SK-N-MC (cell line): ENCODE measurements around the gene IL36G.

Source experiments
- EZH2 ChIP-seq: fragments of 200-600 bp; sonication (generic); IDR thresholded peaks from one replicate; pipeline ENCODE4 v1.6.1; 2017; ENCODE audit warnings: antibody characterized with exemption
- FOXP2 ChIP-seq: optimal IDR thresholded peaks from 2 replicates; pipeline ENCODE3; 2011; ENCODE audit warnings: mild to moderate bottlenecking, moderate library complexity; ENCODE audit not compliant: insufficient read depth; ENCODE audit errors: extremely low read length, control extremely low read depth
- POLR2AphosphoS5 ChIP-seq: IDR thresholded peaks from 2 replicates; pipeline ENCODE4 v1.6.1; 2012; ENCODE audit warnings: mild to moderate bottlenecking, low read depth, low read length, borderline replicate concordance

DNA sequence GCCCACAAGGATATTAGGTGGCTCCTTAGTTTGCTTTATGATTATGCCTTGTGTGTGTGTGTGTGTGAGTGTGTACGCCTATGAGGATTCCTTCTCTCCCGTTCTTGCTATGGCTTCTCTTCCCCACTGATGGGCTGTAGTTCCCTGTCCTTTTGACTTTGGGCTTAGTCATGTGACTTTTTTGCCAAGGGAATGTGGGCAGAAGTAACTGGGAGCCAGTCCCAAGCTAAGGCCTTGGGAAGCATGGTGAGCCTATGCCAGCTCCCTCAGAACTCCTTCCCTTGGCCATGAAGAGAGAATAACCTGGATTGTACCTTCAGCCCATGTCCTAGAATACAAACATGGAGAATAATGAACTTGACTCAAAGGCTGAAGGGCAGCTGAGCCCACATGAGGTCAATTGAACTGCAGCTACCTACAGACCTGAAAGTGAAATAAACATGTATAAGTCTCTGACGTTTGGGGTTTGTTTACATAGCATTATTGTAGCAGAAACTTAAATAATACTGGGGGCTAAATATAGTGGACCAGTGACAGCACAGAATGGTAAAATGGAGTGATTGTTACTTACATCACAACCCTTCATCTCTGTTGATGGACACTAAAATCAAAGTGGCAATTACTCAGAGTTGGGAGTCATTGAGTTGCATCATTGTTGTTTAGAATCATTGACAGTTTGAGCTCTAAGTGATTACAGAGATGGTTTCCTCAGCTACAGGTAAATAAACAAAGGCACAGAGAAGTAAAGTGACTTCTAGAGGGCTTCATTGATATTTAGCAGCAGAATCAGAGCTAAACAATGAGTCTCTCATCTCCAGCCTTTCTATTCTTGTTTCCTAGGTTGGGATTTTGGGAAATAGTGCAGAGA is 15.3 kb upstream of the IL36G start:
- TF ChIP-seq POLR2AphosphoS5 = no peak
- no peak for TF ChIP-seq EZH2
- TF ChIP-seq FOXP2 = no peak
